Stimulated activated CD4-positive, alpha-beta T cell treated with anti-CD3 and anti-CD28 coated beads, Interleukin-4, amount 100 ng/mL, for 48 hours (primary cell): ENCODE results near the gene GNPAT.

ENCODE experiments used
- DNase-seq, 2 donors: peaks; one replicate each; pipeline ENCODE4 v3.0.0-alpha.2; 2020; ENCODE audit warnings: low read depth in 2 of 2

GNPAT gene

DNA sequence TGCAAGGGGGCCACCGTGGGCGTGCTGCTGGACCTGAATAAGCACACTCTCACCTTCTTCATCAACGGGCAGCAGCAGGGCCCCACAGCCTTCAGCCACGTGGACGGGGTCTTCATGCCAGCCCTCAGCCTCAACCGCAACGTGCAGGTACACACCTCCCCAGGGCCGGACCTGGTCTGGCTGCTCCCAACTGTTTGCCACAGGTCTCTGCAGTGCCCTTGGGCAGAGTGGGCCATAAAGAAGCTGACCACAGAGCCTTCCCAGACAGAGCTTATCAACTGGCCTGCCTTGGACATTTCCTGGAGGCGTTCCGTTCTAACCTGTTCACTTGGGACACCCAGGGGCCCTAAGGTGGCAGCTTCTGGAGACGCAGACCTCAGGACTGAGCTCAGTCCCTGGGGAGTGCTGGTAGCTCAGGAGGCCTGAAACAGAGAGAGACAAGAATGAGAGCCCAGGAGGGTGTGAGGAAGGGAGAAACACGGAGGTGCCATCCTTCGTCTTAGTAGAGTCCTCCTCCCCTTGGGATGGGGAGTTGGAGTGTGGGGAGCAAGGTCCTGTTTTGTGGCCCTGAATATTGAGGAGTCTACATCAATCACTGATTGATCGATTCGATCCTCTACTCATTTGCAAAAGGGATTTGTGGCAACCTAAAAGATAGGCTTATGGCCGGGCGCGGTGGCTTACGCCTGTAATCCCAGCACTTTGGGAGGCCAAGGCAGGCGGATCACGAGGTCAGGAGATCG, 27.0 kb upstream of the GNPAT start:
- DNase-seq = no peak

DNA sequence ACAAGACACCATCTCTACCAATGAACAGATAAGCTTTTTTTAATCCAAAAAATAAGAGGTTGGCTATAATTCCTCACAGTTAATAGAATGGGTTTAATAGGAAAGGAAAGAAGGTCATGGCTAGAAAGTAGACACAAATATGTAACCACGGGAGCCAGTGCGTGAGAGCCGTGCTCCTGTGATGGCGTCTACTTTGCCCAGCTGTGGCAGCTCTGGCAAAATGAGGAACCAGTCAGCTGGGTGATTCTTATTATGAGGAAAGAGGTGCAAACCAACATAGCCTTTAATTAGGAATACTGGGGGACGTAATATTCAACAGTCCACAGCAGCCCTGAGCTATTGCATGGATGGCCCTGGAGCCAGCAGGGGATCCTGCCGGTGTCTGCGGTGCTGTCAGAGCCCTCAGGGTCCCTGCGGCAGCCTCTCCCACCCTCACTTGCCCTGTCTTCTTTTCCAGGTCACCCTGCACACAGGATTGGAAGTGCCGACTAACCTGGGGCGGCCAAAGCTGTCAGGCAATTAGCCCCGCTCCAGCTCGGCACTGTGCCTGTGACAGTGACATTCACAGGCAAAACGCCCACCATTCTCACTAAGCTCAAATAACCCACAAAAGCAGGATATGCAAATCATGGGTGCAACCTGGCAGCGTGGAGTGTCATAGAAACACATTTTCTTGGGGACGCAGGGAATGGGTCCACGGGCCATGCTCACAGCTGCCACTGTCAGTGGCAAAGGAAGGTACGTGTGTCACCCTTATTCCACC, 25.9 kb upstream of the GNPAT start:
- DNase-seq = no peak

DNA sequence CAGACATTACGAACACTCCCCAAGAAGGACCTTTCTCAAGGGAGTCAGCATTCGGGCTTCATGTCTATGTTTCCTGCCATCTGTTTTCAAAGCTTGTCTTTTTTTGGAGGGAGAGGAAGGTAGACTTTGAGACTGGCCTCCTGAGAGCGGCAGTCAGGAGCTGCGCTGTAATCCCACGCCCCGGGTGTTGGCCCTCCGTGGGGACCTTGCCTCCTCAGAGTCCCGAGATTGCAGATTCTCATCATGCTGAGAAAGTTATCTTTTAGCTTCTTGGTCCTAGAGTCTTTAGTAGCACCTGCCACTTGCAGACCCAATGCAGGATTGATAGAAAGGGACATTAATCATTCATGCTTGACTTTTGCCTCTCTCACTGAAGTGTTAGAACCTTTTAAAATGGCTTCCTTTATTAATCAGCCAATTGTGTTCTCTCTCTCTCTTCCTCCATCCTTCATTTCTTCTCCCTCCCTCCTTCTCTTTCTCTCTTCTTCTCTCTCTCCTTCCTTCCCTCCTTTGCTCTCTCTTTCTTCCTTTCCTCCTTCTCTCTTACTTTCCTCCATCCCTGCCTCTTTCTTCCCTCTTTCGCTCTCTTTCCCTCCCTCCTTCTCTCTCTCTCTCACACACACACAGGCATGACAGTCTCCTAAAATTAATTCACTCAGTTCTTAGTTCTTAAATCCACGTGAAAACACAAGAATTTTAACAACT, 25.2 kb upstream of the GNPAT start:
- DNase-seq = no peak

DNA sequence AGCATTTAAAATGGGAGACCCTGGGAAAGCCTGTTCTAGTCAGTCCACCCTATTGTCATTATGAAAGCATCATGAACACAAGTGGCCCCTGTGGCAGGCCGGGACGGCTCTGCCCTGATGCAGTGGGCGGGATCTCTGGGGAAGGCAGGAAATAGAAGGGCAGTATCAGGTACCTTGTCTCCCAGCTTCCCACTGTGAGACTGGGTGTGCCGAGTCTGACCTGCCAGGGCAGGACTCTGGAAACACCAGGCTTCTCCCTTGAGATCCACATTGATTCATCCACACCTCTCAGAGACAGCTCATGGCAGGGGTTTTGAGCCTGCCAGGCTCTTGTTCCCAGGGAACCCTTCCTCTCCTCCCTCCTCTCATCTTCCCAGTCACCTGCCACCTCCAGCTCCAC, 24.5 kb upstream of the GNPAT start:
- DNase-seq = no peak

DNA sequence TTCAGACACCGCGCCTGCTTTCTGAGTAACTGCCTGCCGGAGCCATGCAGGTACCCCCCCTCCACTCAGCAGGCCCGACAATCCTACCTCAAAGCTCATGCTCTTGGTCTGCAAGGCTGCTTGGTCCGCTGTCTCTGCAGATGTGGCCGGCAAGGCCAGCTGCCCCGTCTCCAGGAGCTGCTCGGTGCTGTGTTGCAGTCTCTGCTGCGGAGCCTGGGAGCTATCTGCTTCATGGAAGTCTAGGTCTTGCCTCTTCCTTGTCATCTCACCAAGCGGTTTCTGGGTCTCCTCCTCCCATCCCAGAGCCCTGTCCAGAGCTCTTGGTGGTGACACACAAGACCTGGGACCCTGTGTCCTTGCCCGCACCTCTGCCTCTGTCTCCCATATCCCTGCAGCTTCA, 24.0 kb upstream of the GNPAT start:
- no peak for DNase-seq

DNA sequence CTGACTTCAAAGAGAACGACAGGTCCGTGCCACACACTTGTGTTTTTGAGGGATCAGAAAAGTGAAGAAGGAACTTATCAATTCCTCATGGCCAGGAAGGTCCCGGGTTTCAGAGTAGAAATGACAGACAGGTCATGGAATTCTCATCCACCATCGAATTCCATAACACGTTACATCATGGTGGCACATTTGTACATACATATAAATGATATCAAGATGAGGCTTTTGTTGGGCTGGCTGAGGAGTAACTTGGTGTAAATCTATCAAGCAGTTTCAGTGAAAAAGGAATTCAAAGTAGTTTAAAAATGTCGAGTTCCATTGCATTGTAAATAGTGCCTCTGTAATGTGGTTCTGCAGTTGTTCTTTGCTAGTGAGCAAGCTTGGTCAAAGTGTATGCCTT, 22.9 kb upstream of the GNPAT start:
- DNase-seq = no peak

DNA sequence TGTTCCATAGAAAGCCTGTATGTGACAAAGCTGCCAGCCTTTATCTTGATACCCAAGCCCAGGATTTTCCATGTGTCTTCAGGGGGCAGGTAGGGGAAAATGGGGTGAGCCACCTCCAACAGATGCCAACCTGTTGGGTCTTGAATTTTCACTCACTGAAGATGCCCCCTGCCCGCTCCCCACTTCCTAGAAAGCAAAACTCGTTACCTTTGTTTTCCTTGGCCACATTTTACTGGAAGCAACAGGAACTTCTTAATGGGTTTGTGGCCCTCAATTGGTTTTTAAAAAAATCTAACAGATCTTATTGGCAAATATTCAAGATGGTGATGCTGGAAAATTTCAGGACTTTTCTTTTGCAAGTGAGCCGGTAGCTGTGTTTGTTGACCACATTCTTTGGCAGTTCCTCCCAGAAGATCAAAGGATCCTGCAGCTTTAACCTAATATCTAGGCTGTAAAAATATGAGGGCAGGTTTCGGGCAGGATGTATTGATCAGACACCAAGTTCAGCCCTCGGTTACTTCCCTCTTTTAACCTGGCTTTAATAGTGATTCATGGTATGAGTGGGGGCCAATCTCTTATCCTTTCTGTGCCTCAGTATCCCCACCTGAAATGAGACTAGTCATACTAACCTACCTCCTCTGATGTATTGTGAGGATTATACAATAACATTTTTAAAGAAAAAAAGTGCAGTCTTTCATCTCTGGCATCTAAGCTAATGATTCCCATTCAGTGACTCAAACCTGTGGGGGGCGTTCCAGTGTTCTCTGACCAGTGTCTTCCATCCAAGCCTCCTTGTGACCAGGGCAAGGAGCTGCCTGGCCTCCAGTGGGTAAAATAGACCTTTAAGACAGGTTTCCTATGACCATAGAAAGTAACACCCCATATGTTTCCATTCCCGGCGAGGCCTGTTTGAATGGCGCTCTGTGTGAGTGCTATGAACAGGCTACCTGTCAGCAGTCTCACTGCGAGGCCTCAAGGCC, 21.3 kb upstream of the GNPAT start:
- DNase-seq = no peak

DNA sequence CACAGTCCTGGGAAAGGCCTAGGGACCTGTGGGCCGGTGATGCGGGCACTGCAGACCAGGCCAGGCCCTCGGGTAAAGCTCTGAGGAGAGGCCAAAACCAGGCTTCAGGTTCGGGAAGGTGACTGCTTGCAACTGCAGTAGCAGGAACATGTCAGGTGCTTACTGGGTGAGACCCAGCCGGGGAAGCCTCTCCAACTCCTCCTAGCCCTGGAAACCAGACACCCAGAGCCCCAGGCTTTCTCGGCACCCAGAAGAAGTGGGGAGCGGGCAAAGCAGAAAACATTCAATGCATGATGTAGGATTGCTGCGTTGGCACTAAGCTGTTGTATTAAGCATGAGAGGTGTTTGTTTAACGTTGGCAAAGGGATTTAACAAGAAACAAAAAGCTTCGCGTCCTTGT, 20.2 kb upstream of the GNPAT start:
- no peak for DNase-seq

DNA sequence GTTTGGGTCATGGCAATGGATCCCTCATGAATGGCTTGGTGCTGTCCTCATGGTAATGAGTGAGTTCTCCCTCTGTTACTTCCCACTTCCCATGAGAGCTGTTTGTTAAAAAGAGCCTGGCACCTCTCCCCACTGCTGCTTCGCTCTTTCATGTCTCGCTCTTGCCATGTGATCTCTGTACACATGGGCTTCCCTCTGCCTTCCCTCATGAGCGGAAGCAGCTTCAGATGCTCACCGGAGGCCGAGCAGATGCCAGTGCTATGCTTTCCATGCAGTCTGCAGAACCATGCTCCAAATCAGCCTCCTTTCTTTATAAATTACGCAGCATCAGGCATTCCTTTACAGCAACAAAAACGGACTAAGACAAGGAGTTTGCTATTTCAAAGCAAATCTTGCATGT, 14.9 kb upstream of the GNPAT start:
- no peak for DNase-seq

DNA sequence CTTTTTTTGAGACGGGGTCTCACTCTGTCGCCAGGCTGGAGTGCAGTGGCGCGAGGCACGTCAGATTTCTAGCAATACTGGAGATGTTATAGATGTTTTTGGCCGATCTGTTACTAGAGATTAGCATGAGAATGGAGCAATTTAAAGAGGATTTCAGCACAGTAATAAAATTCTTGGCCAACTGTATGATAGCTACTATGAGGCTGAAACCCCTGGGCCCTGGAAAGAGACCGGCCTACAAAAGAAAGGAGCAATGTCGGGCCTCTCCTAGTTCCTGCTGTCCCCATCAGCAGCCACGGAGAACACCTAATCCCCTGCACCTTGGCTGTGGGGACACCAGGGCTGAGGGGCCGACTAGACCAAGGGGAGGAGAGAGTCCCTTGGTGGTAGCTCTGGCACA, 9.5 kb upstream of the GNPAT start:
- DNase-seq = no peak

DNA sequence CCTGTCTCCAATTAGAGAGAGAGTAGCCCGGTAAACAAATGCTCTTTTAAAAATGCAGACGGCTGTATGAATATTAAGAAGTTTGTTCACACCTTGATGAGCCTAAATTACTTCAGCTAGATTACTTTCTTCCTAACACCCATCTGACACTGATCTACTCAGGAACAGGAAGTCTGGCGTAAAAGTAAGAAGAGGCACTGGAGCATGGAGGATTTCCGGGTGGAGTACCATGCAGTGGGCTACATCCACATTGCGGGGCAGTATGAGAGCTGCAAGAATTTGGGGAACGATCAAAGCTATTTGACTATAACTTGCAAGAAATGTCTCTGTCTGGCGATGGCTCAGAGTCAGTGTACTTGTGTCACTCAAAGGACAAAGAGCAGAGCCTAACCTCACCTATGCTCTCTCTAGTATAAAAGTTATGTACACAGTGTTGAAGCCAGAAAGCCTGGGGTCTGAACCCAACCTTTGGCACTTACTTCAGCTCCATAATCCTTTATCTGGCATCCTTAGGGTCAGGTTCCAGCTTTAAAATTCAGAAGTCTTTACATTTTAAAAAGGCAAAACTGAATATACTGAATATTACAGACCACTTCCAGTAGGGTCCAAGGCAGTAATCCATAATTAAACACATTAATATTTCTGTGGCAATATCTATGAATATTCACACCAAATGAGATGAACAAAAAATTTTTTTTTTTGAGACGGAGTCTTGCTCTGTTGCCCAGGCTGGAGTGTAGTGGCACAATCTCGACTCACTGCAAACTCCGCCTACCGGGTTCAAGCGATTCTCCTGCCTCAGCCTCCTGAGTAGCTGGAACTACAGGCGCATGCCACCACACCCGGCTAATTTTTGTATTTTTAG, 7.9 kb upstream of the GNPAT start:
- no peak for DNase-seq

DNA sequence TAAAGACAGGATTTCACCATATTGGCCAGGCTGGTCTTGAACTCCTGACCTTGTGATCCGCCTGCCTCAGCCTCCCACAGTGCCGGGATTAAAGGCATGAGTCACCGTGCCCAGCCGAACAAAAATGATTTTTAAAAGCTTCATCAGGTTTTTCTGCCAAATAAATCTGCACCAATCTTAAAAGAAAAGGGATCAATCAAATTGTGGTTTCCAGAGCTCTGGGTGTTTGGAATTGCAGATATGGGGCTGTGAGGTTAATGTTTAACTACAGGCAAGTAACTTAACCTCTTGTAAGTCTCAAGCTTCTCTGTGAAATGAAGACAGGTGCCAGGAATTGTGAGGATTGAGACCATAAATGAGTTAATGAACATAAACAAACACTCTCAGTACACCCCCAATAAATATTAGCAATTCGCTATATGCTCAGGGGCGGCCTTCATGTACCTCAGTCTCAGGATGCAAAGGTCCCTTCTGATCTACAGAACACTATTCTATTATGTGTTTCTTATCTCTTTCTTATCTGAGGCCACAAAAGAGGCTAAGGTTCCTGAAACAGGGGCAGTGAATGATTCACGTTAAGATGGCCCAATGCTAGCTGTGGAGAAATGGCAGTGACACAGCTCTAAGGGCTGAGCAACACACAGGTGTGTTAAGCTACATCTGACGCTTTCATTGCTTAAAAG, 7.1 kb upstream of the GNPAT start:
- no peak for DNase-seq

DNA sequence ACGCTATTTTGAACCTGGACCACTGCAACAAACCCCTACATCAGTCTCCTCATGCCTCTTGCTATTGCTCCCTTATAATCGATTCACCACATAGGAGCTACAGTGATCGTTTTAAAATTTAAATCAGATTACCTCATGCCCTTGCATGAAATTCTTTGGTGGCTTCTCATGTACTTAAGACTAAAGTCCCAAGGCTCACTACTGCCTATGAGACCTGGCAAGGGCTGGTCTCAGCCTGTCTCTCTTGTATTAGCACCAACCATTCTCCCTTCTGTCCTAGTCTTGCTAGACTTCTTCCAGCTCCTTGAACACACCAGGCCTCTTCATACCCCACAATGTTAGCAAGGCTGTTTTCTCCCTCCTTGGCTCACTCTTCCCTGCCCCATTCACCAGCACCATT, 6.5 kb upstream of the GNPAT start:
- DNase-seq = no peak

DNA sequence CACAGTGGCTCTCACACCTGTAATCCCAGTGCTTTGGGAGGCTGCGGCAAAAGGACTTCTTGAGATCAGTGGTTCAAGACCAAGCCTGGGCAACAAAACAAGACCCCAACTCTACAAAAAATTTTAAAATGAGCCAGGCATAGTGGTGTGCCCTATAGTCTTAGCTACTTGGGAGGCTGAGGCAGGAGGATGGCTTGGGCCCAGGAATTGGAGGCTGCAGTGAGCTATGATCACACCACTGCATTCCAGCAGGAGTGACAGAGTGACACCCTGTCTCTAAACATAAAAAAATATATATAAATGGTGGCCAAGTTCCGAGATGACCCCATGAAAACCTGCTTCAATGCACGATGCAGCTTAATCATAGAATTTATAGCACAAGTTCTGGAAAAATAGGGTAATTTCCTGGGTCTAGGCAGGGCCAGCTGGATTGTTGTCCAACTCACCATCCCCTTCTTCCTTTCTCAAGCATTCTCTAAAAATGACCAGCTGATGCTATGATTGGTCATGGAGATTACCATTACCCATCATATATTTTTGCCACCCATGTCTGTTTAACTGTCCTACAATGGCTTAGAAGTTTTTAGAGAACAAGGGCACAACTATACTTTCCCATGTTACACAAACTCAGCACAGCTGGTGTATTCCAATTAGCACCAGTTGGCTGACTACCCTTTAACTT, 5.3 kb upstream of the GNPAT start:
- no peak for DNase-seq

DNA sequence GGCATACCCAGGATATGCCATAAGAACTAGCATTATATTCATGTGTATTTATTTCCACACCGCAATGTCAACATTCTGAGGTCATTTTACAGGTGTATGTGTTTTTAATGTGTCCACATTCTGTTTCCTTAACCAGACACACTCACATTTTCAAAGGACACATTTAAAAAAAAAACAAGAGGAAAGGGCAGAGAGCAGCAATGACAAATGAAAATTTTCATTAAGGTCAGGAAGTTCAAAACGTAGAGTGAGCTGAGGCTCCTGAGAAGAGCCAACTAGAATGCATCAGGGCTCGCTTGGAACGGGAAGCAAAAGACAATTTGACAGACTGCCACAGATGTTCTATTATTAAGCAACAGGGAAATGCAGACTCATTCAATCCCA, 4.8 kb upstream of the GNPAT start:
- no peak for DNase-seq

DNA sequence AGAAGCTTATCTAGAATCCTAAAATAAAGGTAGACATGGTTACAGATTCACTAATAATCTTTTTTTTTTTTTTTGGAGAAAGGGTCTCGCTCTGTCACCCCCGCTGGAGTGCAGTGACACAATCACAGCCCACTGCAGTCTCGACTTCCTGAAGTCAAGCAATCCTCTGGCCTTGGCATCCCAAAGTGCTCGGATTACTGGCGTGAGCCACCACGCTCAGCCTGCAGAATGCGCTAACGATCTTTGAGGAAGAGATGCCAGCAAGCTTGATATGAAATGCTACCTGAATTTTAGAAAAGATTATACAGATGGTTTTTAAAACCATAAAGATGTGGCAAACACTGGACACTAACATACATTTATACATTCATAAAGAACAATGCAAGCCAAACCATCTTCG, 4.1 kb upstream of the GNPAT start:
- no peak for DNase-seq

DNA sequence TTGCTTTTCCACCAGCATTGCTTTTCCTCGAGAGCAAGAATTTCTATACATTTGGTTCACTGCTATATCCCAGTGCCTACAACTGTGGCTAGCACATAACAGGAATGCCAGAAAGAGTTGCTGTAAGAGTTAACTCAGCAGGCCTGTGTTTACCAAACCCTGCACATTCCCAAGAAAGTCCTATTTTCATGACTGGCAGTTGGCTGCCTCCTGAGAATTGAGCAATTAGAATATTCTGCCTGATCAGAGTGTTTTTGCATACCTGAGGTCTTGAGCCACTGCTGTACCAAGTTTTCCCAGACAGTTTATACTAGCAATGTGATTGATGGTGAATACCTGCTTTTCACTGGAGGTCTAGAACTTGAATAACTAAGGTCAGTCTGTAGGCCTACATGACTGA, 2.7 kb upstream of the GNPAT start:
- DNase-seq = no peak

DNA sequence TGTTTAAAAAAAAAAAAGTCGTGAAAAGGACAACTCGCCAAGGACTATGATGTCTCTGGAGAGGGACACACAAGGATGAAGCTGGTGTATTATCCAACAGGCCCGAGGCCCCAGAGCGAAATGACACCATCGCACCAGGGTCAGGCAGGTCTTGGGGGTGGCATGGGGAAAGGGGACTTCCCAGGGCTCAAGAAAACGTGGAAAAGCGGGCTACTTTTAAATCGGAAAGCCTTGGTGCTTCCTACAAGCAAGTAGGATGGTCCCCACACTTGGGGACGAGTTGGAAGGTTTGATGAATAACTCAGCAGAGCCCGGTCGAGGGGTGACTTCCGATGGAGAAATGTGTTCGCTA, 505 bp upstream of the GNPAT start:
- DNase-seq = no peak

DNA sequence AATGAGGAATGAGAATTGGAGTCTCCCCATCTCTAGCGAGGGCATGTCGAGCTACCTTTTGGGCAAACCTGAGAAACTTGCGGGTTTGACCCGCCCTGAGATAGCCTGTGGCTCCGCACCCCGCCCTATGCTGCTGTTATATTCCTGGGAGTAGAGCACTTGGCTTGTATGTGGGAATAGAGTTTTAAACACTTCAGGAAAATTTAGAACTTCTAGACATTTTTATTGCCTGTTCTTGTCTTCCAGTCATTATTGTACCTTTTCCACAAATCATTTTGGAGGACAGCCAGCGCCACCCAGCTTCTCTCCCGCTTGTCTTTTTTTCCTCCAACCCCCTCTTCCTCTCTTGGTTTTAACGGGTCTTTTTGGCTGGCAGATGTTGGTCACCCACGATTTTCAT, 738 bp downstream of the GNPAT start:
- DNase-seq = no peak
